T-helper 9 cell (primary cell): ENCODE measurements around the gene IQCK.
"Not testable (repeated sequence)": the region's sequence is repeated elsewhere in the genome, so short reads cannot be mapped to it uniquely, and the experiment has no call there.

Experiments
- DNase-seq: peaks from one replicate; pipeline ENCODE4 v3.0.0-alpha.2; 2020

Gene IQCK

GRCh38 chr16:19760356-19761060 lies 42.4 kb downstream of the IQCK start:
- no peak for DNase-seq

DNA sequence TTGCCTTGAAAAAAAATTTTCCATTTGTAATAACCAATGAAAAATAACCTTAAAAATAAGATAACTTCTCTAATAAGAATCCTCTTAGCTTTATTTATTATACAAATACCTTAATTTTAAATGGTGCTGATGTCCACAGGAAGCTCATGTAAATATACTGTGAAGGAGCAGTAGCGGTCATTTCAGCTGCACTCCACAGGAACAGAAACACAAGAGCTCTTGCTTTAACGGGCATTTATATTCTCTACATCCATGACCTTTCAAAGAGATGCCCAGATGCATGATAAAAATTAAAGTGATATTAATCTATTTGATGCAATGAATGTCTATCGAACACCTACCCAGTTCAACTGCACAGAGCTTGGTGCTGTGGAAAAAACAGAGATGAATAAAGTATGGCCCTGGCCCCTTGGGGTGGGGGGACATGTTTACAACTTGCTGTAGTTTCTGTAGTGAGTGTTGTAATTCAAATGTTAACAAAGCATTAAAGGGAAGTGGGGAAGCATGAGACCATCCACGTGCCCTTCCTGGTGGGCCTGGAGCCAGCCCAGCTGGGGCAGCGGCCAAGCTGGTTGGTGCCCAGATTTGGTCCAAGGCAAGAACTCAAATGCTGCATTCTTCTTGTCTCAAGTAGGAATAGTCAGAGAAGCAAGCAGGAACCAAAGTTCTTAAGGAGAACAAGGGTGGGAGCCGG lies 47.9 kb downstream of the IQCK start:
- DNase-seq = no peak

- DNase-seq = no peak
Measured at GRCh38 chr16:19766554-19766884, 48.4 kb downstream of the IQCK start.

DNA sequence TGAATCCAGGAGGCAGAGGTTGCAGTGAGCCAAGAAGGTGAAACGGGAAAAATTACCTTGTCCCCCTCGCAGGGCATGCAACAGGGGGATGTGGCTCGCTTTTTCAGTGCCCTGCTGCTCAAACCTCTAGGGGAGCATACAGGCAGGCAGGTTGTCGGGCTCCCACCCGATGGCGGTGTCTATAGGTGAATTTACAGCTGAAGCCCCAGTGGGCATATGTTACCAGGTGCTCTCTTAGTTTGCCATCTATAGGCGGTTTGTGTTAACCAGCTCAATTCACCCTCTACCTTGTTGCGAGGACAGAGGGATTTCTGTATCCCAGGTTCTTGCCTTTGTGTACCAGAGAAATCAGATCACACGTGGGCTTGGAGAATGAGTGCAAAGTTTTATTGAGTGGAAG lies 48.9 kb downstream of the IQCK start:
- DNase-seq = no peak

- no peak for DNase-seq
Measured at GRCh38 chr16:19767497-19767896, 49.4 kb downstream of the IQCK start.

GRCh38 chr16:19769239-19769638 lies 51.2 kb downstream of the IQCK start:
- no peak for DNase-seq

DNA sequence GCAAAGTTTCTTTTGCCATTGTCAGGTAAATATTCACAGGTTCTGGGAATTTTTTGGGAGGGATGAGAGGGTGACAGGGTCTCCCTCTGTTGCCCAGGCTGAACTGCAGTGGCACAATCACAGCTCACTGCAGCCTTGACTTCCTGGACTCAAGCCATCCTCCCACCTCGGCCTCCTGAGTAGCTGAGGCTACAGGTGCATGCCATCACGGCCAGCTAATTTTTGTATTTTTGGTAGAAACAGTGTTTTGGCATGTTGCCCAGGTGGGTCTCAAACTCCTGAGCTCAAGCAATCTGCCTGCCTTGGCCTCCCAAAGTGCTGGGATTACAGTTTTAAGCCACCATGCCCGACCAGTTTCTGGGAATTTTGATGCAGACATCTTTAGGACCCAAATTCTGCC lies 53.0 kb downstream of the IQCK start:
- no peak for DNase-seq

GRCh38 chr16:19771796-19772195 lies 53.7 kb downstream of the IQCK start:
- DNase-seq = no peak

GRCh38 chr16:19774024-19774423 lies 56.0 kb downstream of the IQCK start:
- DNase-seq = no peak

GRCh38 chr16:19776147-19776546 lies 58.1 kb downstream of the IQCK start:
- DNase-seq = no peak

- DNase-seq = no peak
Measured at GRCh38 chr16:19776565-19776964, 58.5 kb downstream of the IQCK start.

GRCh38 chr16:19780321-19780720 lies 62.2 kb downstream of the IQCK start:
- no peak for DNase-seq

DNA sequence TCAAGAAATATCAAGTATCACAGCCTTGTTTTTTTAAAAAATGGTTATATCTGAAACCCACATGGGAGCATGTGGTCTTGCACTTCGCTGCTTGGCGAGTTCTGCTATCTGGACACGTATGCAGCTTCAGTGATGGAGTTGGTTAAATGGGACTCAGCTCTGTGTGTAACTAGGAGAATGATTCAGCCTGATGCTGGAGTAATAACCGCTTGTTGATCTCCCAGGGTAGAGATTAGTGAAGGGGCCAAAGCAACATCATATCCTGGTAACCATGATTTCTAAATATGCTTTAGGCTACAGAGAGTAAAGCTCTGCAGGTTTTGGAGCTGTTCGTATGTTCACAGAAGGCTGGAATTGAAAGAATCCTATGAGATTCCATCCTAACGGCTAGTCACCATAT lies 63.2 kb downstream of the IQCK start:
- no peak for DNase-seq

- DNase-seq = no peak
Measured at GRCh38 chr16:19783363-19784182, 65.5 kb downstream of the IQCK start.

- no peak for DNase-seq
Measured at GRCh38 chr16:19784183-19784736, 66.2 kb downstream of the IQCK start.

DNA sequence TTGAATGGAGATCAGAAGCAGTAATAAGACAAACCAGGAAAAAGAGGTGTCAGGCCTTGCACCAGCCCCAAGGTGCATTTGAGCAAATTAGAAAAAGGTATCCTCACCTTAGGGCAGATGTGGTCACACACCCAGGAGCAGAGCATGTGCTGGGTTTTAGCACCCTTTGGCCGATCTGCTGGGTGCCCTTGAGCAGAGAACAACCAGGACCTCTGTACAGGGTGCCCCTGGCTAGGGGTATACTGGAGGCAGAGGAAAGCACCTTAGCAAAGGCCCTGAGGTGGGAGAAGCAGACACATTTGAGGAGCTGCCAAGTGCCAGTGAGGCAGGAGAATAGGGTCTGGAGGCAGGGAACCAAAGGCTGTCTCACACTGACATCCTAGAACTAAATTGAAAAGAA lies 67.0 kb downstream of the IQCK start:
- DNase-seq = no peak

DNA sequence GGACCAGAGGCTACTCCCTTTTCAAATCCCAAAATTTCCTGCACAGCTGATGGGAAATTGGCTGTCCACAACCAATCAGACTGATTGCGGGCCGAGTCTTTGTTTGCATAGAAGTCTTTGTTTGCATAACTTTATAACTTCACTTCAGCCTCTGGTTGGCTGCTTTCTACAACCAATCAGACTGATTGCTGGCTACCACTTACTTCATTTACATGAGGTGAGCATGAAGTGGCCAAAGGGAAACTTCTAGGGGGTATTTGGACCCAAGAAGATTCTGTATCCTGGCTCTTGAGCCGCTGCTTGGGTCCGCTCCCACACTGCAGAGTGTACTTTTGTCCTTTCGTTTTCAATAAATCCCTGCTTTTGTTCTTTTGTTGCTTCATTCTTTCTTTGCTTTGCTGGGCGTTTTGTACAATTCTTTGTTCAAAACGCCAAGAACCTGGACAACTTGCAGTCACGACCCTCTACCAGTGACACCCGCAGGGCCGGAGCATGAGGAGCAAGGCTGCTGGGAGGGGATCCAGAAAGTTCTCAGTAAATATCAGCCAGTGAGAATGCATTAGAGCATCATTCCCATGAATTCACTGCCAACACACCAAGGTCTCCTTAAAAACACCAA lies 67.5 kb downstream of the IQCK start:
- DNase-seq = no peak

- DNase-seq = not testable (repeated sequence)
Measured at GRCh38 chr16:19801369-19801768, 83.3 kb downstream of the IQCK start.

GRCh38 chr16:19801824-19802223 lies 83.8 kb downstream of the IQCK start:
- not testable (repeated sequence) for DNase-seq

GRCh38 chr16:19802612-19803011 lies 84.5 kb downstream of the IQCK start:
- no peak for DNase-seq

GRCh38 chr16:19804538-19805323 lies 86.7 kb downstream of the IQCK start:
- peak; percentile 3 for DNase-seq

DNA sequence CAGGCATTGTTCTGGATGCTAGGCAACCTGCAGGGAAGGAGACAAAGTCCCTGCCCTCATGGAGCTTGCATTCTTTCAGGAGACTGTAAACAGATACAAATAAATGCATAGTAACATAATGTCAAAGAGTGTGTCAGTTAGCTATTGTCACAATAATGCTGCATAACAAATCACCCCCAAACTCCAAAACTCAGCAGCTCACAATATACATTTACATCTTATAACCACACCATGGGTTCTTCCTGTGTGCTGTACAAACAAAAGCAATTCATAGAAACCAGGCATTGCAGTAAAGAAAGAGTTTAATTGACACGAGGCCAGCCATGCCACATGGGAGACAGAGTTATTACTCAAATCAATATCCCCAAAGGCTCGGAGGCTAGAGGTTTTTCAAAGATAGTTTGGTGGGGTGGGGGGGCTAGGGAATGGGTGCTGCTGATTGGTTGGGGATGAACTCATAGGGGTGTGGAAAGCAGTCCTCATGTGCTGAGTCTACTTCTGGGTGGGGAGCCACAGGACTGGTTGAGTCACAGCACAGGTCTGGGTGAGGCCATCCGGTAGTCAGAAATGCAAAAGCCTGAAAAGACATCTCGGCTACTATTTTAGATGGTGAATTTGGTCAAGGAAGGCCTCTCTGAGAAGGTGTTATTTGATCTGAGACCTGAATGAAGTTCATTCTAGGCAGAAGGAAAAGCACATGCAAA lies 87.5 kb downstream of the IQCK start:
- DNase-seq = no peak
